ENCODE results near the gene GRIN2A.

DNA sequence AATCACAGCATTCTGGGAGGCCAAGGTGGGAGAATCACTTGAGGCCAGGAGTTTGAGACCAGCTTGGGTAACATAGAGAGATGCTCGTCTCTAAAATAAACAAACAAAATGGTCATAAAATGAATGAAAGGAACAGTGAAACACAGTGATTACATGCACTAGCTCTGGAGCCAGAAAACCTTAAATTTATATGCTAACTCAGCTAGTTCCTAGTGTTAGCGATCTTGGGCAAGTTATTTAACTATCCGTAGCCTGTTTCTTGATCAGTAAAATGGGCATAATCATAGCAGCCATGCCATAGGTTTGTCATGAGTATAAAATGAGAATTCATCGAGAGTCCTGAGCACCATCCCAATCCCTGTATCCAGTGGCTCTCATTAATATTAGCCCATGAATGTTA is 271.0 kb downstream of the GRIN2A start:
- TF ChIP-seq, protein P1, sequence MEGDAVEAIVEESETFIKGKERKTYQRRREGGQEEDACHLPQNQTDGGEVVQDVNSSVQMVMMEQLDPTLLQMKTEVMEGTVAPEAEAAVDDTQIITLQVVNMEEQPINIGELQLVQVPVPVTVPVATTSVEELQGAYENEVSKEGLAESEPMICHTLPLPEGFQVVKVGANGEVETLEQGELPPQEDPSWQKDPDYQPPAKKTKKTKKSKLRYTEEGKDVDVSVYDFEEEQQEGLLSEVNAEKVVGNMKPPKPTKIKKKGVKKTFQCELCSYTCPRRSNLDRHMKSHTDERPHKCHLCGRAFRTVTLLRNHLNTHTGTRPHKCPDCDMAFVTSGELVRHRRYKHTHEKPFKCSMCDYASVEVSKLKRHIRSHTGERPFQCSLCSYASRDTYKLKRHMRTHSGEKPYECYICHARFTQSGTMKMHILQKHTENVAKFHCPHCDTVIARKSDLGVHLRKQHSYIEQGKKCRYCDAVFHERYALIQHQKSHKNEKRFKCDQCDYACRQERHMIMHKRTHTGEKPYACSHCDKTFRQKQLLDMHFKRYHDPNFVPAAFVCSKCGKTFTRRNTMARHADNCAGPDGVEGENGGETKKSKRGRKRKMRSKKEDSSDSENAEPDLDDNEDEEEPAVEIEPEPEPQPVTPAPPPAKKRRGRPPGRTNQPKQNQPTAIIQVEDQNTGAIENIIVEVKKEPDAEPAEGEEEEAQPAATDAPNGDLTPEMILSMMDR (IDR thresholded peaks at IDR 0.05), result no peak
- TF ChIP-seq POLR2A (IDR thresholded peaks at IDR 0.05; ENCODE audit: low read depth), result no peak
- no peak for TF ChIP-seq POLR2AphosphoS5 (IDR thresholded peaks at IDR 0.05)
